Fibroblast of the aortic adventitia (primary cell): ENCODE results near the gene RAB5IF. TPM values are rescaled to one million over a fixed set of nuclear protein-coding genes. Genes with fewer than 3 reads are reported as not detected.

ENCODE experiments used
- DNase-seq: peaks from one replicate; pipeline ENCODE4 v3.0.0-alpha.2; 2010; ENCODE audit warnings: low read depth
- H3K4me3 ChIP-seq: 2 replicates; pipeline ENCODE4 v1.5.1; 2011; ENCODE audit warnings: low read depth, mild to moderate bottlenecking, control low read depth, low read length, moderate library complexity
- CTCF ChIP-seq: IDR thresholded peaks from 2 replicates; pipeline ENCODE4 v1.5.1; 2011; ENCODE audit warnings: mild to moderate bottlenecking, low read length, control low read depth, inconsistent platforms; ENCODE audit not compliant: insufficient read depth
- total RNA-seq: library from RNA; depleted of rRNA; stranded (reverse); fragments of >200 nt; gene quantifications from 2 replicates; pipeline ENCODE4 v1.2.3, GENCODE V29; 2012; ENCODE audit warnings: low replicate concordance

The RAB5IF gene
- total RNA-seq, 1 donor: 59.1 TPM

- DNase-seq: no peak
- TF ChIP-seq CTCF: no peak
- no peak overlapping the region for H3K4me3 ChIP-seq
Measured at GRCh38 chr20:36641506-36641843, 35.9 kb downstream of the RAB5IF start.

GRCh38 chr20:36642136-36642535, 36.6 kb downstream of the RAB5IF start:
- H3K4me3 ChIP-seq: no peak overlapping the region
- no peak for TF ChIP-seq CTCF
- DNase-seq: no peak

- no peak for DNase-seq
- no peak for TF ChIP-seq CTCF
Measured at GRCh38 chr20:36644032-36644705, 38.6 kb downstream of the RAB5IF start.

GRCh38 chr20:36644706-36645095, 39.1 kb downstream of the RAB5IF start:
- TF ChIP-seq CTCF: no peak
- DNase-seq: no peak
- H3K4me3 ChIP-seq: no peak overlapping the region

More at GRCh38 chr20:36644032-36644705, 38.6 kb downstream of the RAB5IF start:
- H3K4me3 ChIP-seq: no peak overlapping the region

GRCh38 chr20:36645353-36645752, 39.8 kb downstream of the RAB5IF start:
- H3K4me3 ChIP-seq: no peak overlapping the region
- TF ChIP-seq CTCF: no peak
- no peak for DNase-seq

- no peak within 1 kb of the TSS for H3K4me3 ChIP-seq
- TF ChIP-seq CTCF: no peak
- no peak for DNase-seq
Measured at GRCh38 chr20:36645998-36646397, 40.4 kb downstream of the RAB5IF start, which contains the start of gene SLA2. SLA2 (minus strand) TSS chr20:36646196; CDS start chr20:36641335, 4,861 bp downstream.

- no peak for DNase-seq
- no peak for TF ChIP-seq CTCF
- no peak overlapping the region for H3K4me3 ChIP-seq
Measured at GRCh38 chr20:36646678-36647077, 41.1 kb downstream of the RAB5IF start.
